H1 (cell line): ENCODE results near the gene ABHD1. TPM values are rescaled to one million over a fixed set of nuclear protein-coding genes. Genes with fewer than 3 reads are reported as not detected.
A peak's percentile ranks its signal among the peaks of the same experiment; 100 is the strongest.

Source experiments
- BCL11A ChIP-seq, 2 experiments: IDR thresholded peaks; one replicate each; pipeline ENCODE4 v1.6.1; 2011; ENCODE audit warnings: low read depth in 2 of 2, low read length in 2 of 2, mild to moderate bottlenecking in 2 of 2
- CBX5 ChIP-seq: fragments of 300-800, 300-1000 bp; sonication (generic); IDR thresholded peaks from 2 replicates; pipeline ENCODE4 v1.7.1; 2016; ENCODE audit warnings: antibody characterized with exemption, low read length, low read depth
- CBX8 ChIP-seq: fragments of 300-800, 300-1000 bp; sonication (generic); IDR thresholded peaks from 2 replicates; pipeline ENCODE4 v1.7.1; 2016; ENCODE audit warnings: low read depth, low read length, borderline replicate concordance
- CEBPB ChIP-seq: IDR thresholded peaks from 2 replicates; pipeline ENCODE4 v1.6.1; 2012; ENCODE audit warnings: low read depth, low read length
- CHD1 ChIP-seq: IDR thresholded peaks from 2 replicates; pipeline ENCODE4 v1.6.1; 2012; ENCODE audit warnings: low read depth, low read length, improper control_type of control experiment
- CHD2 ChIP-seq: IDR thresholded peaks from 2 replicates; pipeline ENCODE4 v1.6.1; 2012; ENCODE audit warnings: low read length, improper control_type of control experiment
- CREB1 ChIP-seq: IDR thresholded peaks from 2 replicates; pipeline ENCODE4 v1.6.1; 2012; ENCODE audit warnings: inconsistent platforms
- CTBP2 ChIP-seq: IDR thresholded peaks from 2 replicates; pipeline ENCODE4 v1.7.0; 2011; ENCODE audit warnings: borderline replicate concordance, mild to moderate bottlenecking, moderate library complexity, mixed read lengths, low read length; ENCODE audit not compliant: insufficient read depth, insufficient read length
- EGR1 ChIP-seq: IDR thresholded peaks from 2 replicates; pipeline ENCODE4 v1.6.1; 2011; ENCODE audit warnings: low read depth, low read length, borderline replicate concordance
- EP300 ChIP-seq, 2 experiments: IDR thresholded peaks; 1 replicate in 1 of 2; 2 replicates in 1 of 2; pipeline ENCODE4 v1.6.1; 2011 to 2012; ENCODE audit warnings: low read depth in 2 of 2, low read length in 2 of 2, mild to moderate bottlenecking in 2 of 2, borderline replicate concordance in 1 of 2, inconsistent platforms in 1 of 2, moderate library complexity in 1 of 2
- GTF2F1 ChIP-seq: IDR thresholded peaks from 2 replicates; pipeline ENCODE4 v1.6.1; 2012; ENCODE audit warnings: low read depth, low read length, improper control_type of control experiment, borderline replicate concordance
- JUN ChIP-seq: IDR thresholded peaks from 2 replicates; pipeline ENCODE4 v1.6.1; 2011; ENCODE audit warnings: low read depth, mild to moderate bottlenecking, improper control_type of control experiment, low read length
- JUND ChIP-seq: IDR thresholded peaks from 2 replicates; pipeline ENCODE4 v1.6.1; 2011; ENCODE audit warnings: mild to moderate bottlenecking, improper control_type of control experiment, low read length
- NANOG ChIP-seq: IDR thresholded peaks from 2 replicates; pipeline ENCODE4 v1.6.1; 2011; ENCODE audit warnings: low read length, low read depth, mild to moderate bottlenecking, inconsistent platforms; ENCODE audit not compliant: insufficient read depth, poor library complexity, severe bottlenecking
- POLR2A ChIP-seq, 2 experiments: IDR thresholded peaks; 1 replicate in 1 of 2; 2 replicates in 1 of 2; pipeline ENCODE4 v1.6.1; 2011; ENCODE audit warnings: low read depth in 2 of 2, low read length in 2 of 2, mild to moderate bottlenecking in 2 of 2; ENCODE audit errors: control extremely low read depth in 1 of 2
- SIN3A ChIP-seq, 2 experiments: IDR thresholded peaks in 1 of 2; conservative IDR thresholded peaks in 1 of 2; 2 replicates each; pipeline ENCODE4 v1.6.1; 2011 to 2012; ENCODE audit warnings: low read length in 2 of 2, improper control_type of control experiment in 1 of 2, low read depth in 1 of 2, mild to moderate bottlenecking in 1 of 2
- SIX5 ChIP-seq: IDR thresholded peaks from 2 replicates; pipeline ENCODE4 v1.6.1; 2011; ENCODE audit warnings: mild to moderate bottlenecking, low read depth, low read length
- SP2 ChIP-seq: IDR thresholded peaks from 2 replicates; pipeline ENCODE4 v1.6.1; 2012; ENCODE audit warnings: mild to moderate bottlenecking, low read length, inconsistent platforms
- SP4 ChIP-seq: IDR thresholded peaks from 2 replicates; pipeline ENCODE4 v1.6.1; 2012; ENCODE audit warnings: low read length, inconsistent platforms
- TAF1 ChIP-seq: IDR thresholded peaks from 2 replicates; pipeline ENCODE4 v1.6.1; 2011; ENCODE audit warnings: mild to moderate bottlenecking, low read depth, low read length
- TBP ChIP-seq: IDR thresholded peaks from 2 replicates; pipeline ENCODE4 v1.6.1; 2011; ENCODE audit warnings: low read depth, low read length, improper control_type of control experiment
- TCF12 ChIP-seq: IDR thresholded peaks from 2 replicates; pipeline ENCODE4 v1.6.1; 2011; ENCODE audit warnings: low read depth, mild to moderate bottlenecking, low read length
- ZNF274 ChIP-seq: IDR thresholded peaks from 2 replicates; pipeline ENCODE4 v1.7.0; 2012; ENCODE audit warnings: low read length, borderline replicate concordance; ENCODE audit errors: extremely low read depth
- polyA plus RNA-seq, 7 experiments: library from polyadenylated mRNA; depleted of rRNA in 3 of 7; stranded (reverse) in 5 of 7; unstranded in 2 of 7; fragments of >200 nt in 5 of 7; fragments of 200-250 nt in 2 of 7; gene quantifications; 1 replicate in 5 of 7; 2 replicates in 1 of 7; 4 replicates in 1 of 7; pipeline versions ENCODE4 v1.2.1 to v1.2.3, GENCODE V29; 2011 to 2013; ENCODE audit warnings: missing spikeins in 2 of 7, mixed read lengths in 2 of 7
- total RNA-seq: library from RNA; stranded (reverse); fragmentation: NEBNext Ultra II Directional; extraction: Animal tissue kit (Norgen Biotek cat#: 25700); gene quantifications from 2 replicates; pipeline ENCODE4 v1.2.1, GENCODE V29; 2021
- TF ChIP-seq, protein P1 (sequence below): IDR thresholded peaks from 2 replicates; pipeline ENCODE4 v1.6.1; 2011; ENCODE audit warnings: low read length, improper control_type of control experiment
- TF ChIP-seq, protein P2 (sequence below): IDR thresholded peaks from 2 replicates; pipeline ENCODE4 v1.6.1; 2012; ENCODE audit warnings: inconsistent platforms

The ABHD1 gene
- total and polyA plus RNA-seq, 2 of the 8 experiments (the other 6 are each of a cell fraction or from before 2014, with no cell fraction given): 0.20 to 1.1 TPM

- TF ChIP-seq JUND: no peak
- no peak for TF ChIP-seq SP2
- no peak for TF ChIP-seq ZNF274
- TF ChIP-seq POLR2A (IDR thresholded peaks at IDR 0.05; ENCODE audit: control extremely low read depth in 1 of 2, low read depth in 2 of 2, low read length in 2 of 2): peak in 1 of 2 experiments; percentile 40; a peak in 1 of 3 replicates
- no peak for TF ChIP-seq JUN
- no peak; the same call in 1 of the 2 replicates for TF ChIP-seq CHD2
- no peak for TF ChIP-seq GTF2F1
- TF ChIP-seq NANOG: no peak
- no peak for TF ChIP-seq TCF12
- no peak for TF ChIP-seq BCL11A (IDR thresholded peaks at IDR 0.05; ENCODE audit: low read depth in 2 of 2, low read length in 2 of 2)
- peak in 1 of 2 experiments; percentile 64; a peak in 1 of 3 replicates for TF ChIP-seq EP300 (IDR thresholded peaks at IDR 0.05; ENCODE audit: borderline replicate concordance in 1 of 2, low read depth in 2 of 2, low read length in 2 of 2)
- no peak for TF ChIP-seq EGR1
- TF ChIP-seq, protein P1, sequence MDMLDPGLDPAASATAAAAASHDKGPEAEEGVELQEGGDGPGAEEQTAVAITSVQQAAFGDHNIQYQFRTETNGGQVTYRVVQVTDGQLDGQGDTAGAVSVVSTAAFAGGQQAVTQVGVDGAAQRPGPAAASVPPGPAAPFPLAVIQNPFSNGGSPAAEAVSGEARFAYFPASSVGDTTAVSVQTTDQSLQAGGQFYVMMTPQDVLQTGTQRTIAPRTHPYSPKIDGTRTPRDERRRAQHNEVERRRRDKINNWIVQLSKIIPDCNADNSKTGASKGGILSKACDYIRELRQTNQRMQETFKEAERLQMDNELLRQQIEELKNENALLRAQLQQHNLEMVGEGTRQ: peak; percentile 50; the same call in 1 of the 2 replicates
- TF ChIP-seq SP4: no peak
- no peak for TF ChIP-seq CBX8
- TF ChIP-seq SIX5: no peak; the same call in 1 of the 2 replicates
- TF ChIP-seq, protein P2, sequence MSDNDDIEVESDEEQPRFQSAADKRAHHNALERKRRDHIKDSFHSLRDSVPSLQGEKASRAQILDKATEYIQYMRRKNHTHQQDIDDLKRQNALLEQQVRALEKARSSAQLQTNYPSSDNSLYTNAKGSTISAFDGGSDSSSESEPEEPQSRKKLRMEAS: peak; percentile 97
- TF ChIP-seq CTBP2: peak; percentile 84
- no peak for TF ChIP-seq CBX5
- TF ChIP-seq TAF1: peak; percentile 43; the same call in 1 of the 2 replicates
- no peak for TF ChIP-seq CEBPB
- TF ChIP-seq CHD1: no peak
- peak in 1 of 2 experiments; percentile 31; a peak in 1 of 4 replicates for TF ChIP-seq SIN3A (conservative IDR thresholded peaks at IDR 0.05 in 1 of 2, IDR thresholded peaks at IDR 0.05 in 1 of 2; ENCODE audit: low read depth in 1 of 2, low read length in 2 of 2)
- TF ChIP-seq CREB1: peak; percentile 83
- TF ChIP-seq TBP: no peak
Observed at GRCh38 chr2:27086090-27086723, 37.4 kb upstream of the ABHD1 start (continued).
